NCI-H1105 treated with DMSO at 0.1 percent for 48 hours (cell line): ENCODE results near the gene CNTLN.
"Not testable (repeated sequence)": the region's sequence is repeated elsewhere in the genome, so short reads cannot be mapped to it uniquely, and the experiment has no call there.

ENCODE experiments used
- DNase-seq: peaks from one replicate; lab custom pipeline; 2025; lab: John Stamatoyannopoulos, UW

CNTLN gene

GRCh38 chr9:17422994-17423680, 288.3 kb downstream of the CNTLN start:
- no peak for DNase-seq

GRCh38 chr9:17423681-17424011, 288.8 kb downstream of the CNTLN start:
- DNase-seq, result no peak

- no peak for DNase-seq
These were observed 290.5 kb downstream of the CNTLN start for GRCh38 chr9:17425384-17425783.

- DNase-seq, result no peak
These were observed 298.7 kb downstream of the CNTLN start for GRCh38 chr9:17433526-17433925.

DNA sequence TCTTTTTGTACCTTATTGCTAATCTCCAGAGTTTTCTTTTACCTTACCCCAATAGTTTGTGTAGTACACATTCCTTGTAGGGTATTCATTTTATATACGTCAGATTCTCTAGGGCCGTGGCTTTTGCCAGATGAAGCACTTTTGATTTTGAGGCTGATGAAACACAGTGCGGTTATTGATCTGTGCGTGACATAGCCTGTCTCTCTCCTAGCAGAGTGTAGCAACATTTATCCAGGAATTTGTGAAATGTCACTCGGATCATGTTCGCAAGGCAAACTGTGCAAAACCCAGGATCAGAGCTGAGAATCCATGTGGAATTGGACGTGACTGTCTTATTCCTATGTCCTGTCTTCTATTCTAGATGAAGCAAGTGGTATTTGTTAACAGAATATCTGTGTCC, 302.0 kb downstream of the CNTLN start:
- no peak for DNase-seq

DNA sequence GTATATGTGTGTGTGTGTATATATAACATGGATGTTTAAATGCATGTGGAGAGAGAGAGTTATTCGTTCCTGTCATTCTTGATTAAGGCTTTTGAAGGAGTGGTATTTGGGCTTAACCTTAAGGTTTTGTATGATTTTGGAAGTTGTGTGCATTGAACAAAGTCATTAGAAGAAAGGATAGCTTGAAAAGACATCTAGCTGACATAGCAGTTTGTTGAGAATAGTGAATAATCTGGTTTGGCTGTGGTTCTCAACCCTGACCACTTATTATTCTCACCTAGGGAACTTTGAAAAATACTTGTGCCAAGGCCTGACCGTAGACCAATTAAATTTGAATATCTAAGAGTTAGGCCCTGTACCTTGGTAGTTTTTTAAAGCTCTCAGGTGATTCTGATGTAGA, 303.0 kb downstream of the CNTLN start:
- no peak for DNase-seq

DNA sequence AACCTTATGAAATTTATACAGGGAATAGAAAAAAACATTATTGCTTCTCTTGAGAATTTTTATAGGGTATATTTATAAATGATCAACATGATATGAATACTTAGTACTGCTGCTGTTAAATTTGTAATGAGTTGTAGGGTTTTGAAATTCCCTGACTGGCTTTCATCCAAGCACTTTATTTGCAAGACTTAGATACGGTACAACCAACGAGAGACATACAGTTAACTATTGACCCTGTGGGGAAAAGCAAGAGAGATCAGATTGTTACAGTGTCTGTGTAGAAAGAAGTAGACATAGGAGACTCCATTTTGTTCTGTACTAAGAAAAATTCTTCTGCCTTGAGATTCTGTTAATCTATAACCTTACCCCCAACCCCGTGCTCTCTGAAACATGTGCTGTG, 310.3 kb downstream of the CNTLN start:
- not testable (repeated sequence) for DNase-seq

DNA sequence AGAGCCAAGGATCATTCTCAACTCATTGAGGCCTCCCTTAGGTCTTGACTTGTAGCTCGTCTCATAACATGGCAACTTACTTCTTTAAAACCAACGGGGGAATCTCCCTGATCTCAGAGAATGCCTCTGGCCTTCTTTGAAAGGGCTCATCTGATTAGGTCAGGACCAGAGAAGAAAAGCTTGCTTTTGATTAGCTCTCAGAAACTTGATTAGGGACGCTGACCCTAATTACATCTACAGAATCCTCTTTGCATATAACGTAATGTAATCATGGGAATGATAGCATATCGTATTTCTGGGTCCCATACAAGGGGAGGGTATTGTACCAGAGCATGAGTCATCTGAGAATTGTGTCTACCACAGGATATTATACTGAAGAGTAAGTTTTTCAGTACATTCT, 318.9 kb downstream of the CNTLN start:
- no peak for DNase-seq

DNA sequence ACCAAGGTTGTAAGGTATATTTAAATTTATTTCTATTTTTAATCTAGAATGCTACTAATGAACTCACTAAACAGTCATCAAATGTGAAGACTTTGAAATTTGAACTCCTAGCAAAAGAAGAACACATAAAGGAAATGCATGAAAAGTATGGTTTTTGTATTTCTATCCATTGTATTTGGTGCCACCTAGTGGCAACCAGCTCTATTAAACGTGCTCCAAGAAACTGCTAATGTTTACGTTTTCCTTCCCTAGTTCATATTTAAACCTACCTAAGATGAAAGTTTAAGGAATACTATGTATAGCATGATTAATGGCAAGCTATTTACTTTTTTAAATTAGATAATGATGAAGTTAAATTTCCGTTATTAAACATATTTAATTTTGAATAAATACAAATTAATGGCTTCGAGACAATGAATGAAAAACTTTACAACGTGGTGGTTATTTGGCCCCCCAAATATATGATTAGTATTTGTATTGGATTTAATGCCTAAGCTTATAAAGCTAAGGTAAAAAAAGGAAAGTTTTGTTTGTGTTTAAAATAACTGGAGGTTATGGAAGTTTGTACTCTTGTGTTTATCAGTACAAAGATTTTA, 328.1 kb downstream of the CNTLN start:
- peak; percentile 69 for DNase-seq

GRCh38 chr9:17470036-17470813, 335.4 kb downstream of the CNTLN start:
- DNase-seq, result no peak

GRCh38 chr9:17472126-17472525, 337.3 kb downstream of the CNTLN start:
- no peak for DNase-seq

DNA sequence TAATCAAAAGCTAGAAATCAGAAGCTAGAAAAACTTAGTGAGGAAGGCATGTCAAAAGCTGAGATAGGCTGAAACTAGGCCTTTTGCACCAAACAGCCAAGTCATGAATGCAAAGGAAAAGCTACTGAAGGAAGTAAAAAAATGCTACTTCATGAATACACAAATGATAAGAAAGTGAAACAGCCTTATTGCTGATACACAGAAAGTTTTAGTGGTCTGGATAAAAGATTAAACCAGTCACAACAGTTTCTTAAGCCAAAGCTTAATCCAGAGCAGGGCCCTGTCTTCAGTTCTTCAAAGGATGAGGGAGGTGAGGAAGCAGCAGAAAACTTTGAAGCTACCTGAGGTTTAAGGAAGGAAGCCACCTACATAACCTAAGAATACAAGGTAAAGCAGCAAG, 341.6 kb downstream of the CNTLN start:
- no peak for DNase-seq

DNA sequence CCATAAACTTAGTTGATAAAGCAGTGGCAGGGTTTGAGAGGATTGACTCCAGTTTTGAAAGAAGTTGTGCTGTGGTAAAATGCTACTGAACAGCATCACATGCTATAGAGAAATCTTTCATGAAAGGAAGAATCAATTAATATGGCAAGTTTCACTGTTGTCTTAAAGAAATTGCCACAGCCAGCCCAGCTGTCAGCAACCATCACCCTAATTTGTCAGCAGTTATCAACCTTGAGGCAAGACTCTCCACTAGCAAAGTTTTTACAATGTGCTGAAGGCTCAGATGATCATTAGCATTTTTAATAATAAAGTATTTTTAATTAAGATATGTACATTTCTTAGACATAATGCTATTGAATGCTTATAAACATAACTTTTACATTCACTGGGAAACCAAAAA, 343.0 kb downstream of the CNTLN start:
- DNase-seq, result no peak

GRCh38 chr9:17480966-17481365, 346.1 kb downstream of the CNTLN start:
- no peak for DNase-seq

DNA sequence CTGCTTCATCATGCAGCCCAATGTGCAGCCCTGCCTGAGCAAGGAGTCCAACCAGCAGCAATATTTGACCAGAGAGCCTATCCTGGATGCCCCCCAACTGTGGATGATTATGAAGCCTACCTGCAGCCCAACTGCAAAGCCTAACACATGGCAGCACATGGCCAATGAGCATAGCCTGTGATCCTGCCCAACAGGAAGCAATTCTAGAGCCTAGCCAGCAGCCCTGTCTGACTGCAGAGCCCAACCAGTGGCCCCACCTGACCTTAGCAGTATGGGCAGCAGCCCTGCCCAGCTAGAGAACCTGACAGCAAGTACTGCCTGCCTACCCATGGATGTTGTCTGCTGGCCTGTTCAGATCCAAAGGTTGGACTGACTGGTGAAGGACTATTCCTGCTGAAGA, 346.7 kb downstream of the CNTLN start:
- no peak for DNase-seq

- DNase-seq, result no peak
These were observed 350.1 kb downstream of the CNTLN start for GRCh38 chr9:17484906-17485305.

DNA sequence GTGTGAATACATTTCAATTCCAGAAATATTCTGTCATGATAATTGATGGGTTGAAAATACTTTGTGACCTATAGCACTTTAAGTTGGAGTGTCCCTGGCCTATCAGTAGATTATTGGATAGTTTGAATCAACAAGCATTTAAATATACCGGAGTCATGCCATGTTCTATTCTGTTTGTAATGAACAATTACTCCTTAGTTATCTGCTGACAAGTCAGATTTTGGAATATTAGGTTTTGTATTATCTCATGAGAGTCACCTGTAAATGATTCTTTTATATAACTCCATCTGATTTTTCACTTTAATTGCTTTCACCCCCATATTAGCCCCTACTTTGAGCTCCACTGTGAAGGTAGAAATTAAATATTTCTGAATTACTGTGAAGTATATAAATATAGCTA, 351.6 kb downstream of the CNTLN start:
- no peak for DNase-seq

- peak; percentile 59 for DNase-seq
These were observed 352.6 kb downstream of the CNTLN start for GRCh38 chr9:17487467-17487866.

DNA sequence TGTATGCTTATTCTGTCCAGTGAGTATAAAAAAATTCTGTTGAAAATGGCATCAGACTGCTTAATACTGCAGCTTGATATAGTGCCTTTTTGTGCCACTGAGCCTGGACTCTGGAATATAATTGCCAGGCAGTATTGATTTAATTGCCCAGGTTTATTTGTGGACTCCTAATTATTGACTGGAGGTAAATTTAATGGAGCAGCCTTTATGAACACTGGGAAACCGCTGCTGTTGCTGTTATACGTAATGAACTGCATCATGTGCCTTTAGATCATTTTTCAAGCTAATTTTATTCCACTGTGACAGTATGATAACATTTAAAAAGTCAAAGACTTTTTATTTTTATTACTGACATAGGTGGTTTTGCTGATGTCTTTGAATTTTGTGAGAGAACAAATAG, 353.8 kb downstream of the CNTLN start:
- DNase-seq, result peak; percentile 80

DNA sequence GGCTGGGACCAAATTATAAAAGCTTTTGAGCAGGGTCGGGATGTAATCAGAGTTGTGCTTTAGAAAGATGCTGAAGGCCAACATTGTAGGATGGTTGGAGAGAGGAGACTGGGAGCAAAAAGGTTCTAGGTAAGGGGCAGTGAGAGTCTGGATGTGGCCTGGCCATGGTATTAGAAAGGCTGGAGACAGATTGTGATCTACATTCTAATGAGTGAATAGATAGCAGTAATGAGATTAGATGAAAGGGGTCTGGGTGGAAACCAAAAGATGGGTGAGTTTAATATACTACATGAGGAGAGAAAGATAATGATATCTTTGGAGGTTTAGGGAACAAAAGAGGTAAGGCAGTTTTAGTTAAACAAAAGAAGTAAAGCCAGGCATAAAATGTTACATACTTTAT, 355.3 kb downstream of the CNTLN start:
- no peak for DNase-seq

GRCh38 chr9:17491780-17492179, 356.9 kb downstream of the CNTLN start:
- DNase-seq, result no peak

- no peak for DNase-seq
These were observed 368.4 kb downstream of the CNTLN start for GRCh38 chr9:17503196-17503595.

- no peak for DNase-seq
These were observed 374.3 kb downstream of the CNTLN start for GRCh38 chr9:17509151-17509550.

- no peak for DNase-seq
These were observed 374.9 kb downstream of the CNTLN start for GRCh38 chr9:17509701-17510100.
